HCT116 (cell line): ENCODE results near the gene GDNF. TPM values are rescaled to one million over a fixed set of nuclear protein-coding genes. Genes with fewer than 3 reads are reported as not detected.

ENCODE experiments used
- ATAC-seq: fragments of 200-7000 bp; cut with Tn5 transposase; 2 replicates; pipeline ENCODE4 v1.9.1; 2020; ENCODE audit warnings: mild to moderate bottlenecking, moderate library complexity
- BruUV-seq: library from RNA; stranded (reverse); fragments of 400-500 nt; replicated peaks from 2 replicates; lab custom pipeline; 2021; lab: Mats Ljungman, UMichigan
- CTCF ChIA-PET: fragments of 300-600 bp; sonication (Branson Sonifier 250); formaldehyde crosslinking; loops from one replicate; lab custom pipeline; 2021; ENCODE audit warnings: antibody characterized with exemption; lab: Charles Lee
- POLR2A ChIA-PET: fragments of 300-600, 350-600 bp; sonication (Branson Sonifier 250); formaldehyde crosslinking; loops from one replicate; lab custom pipeline; 2021; ENCODE audit warnings: antibody characterized with exemption; lab: Charles Lee
- RAD21 ChIA-PET, 2 experiments: fragments of 300-600 bp; sonication (Branson Sonifier 250); formaldehyde crosslinking; loops; one replicate each; lab custom pipeline; 2023; ENCODE audit warnings: low total read pairs in 2 of 2; ENCODE audit not compliant: uncharacterized antibody in 2 of 2, unreplicated experiment in 2 of 2, low non-redundant PET in 1 of 2; lab: Charles Lee
- DNase-seq: peaks from one replicate; pipeline ENCODE4 v3.0.0-alpha.2; 2010; ENCODE audit warnings: low read depth, low spot score
- H2AFZ ChIP-seq: fragments of 200-600 bp; shearing (Covaris generic), sonication (generic); 2 replicates; pipeline ENCODE4 v1.6.1; 2017; ENCODE audit warnings: low read depth, mixed run types, mixed read lengths, antibody characterized with exemption, low read length; ENCODE audit not compliant: poor library complexity, severe bottlenecking
- H3K27ac ChIP-seq: 2 replicates; pipeline ENCODE4 v1.5.1; 2012; ENCODE audit warnings: low read depth, low read length
- H3K27me3 ChIP-seq: fragments of 200-600 bp; sonication (generic); 2 replicates; pipeline ENCODE4 v1.6.1; 2016; ENCODE audit warnings: mixed run types, low read length, mixed read lengths; ENCODE audit not compliant: insufficient read depth
- H3K36me3 ChIP-seq, 2 experiments: fragments of 200-500 bp in 1 of 2; fragments of 200-600 bp in 1 of 2; sonication (Bioruptor generic) in 1 of 2; sonication (generic) in 1 of 2; 2 replicates each; pipeline versions ENCODE4 v1.5.1 to v1.6.1; 2014 to 2016; ENCODE audit warnings: low read length in 2 of 2, inconsistent platforms in 1 of 2, mixed read lengths in 1 of 2, mixed run types in 1 of 2; ENCODE audit not compliant: insufficient read depth in 2 of 2, control insufficient read depth in 1 of 2
- H3K4me1 ChIP-seq, 2 experiments: fragments of 200-600 bp in 1 of 2; sonication (generic) in 1 of 2; 2 replicates each; pipeline versions ENCODE4 v1.5.1 to v1.6.1; 2012 to 2017; ENCODE audit warnings: low read length in 2 of 2, inconsistent platforms in 1 of 2, mild to moderate bottlenecking in 1 of 2, mixed read lengths in 1 of 2, mixed run types in 1 of 2, moderate library complexity in 1 of 2; ENCODE audit not compliant: insufficient read depth in 2 of 2, control insufficient read depth in 1 of 2
- H3K4me2 ChIP-seq: fragments of 200-600 bp; sonication (generic); 2 replicates; pipeline ENCODE4 v1.6.1; 2017; ENCODE audit warnings: mixed run types, low read length, mixed read lengths
- H3K4me3 ChIP-seq, 2 experiments: fragments of 200-600 bp in 1 of 2; sonication (generic) in 1 of 2; replicated peaks in 1 of 2; 2 replicates each; pipeline ENCODE4 v1.5.1; 2011 to 2016; ENCODE audit warnings: low read length in 2 of 2, control low read depth in 1 of 2, low read depth in 1 of 2, mild to moderate bottlenecking in 1 of 2, mixed read lengths in 1 of 2, mixed run types in 1 of 2
- H3K79me2 ChIP-seq: fragments of 200-600 bp; sonication (generic); 2 replicates; pipeline ENCODE4 v1.6.1; 2017; ENCODE audit warnings: mild to moderate bottlenecking, mixed run types, low read length, moderate library complexity, mixed read lengths; ENCODE audit not compliant: insufficient read depth
- H3K9ac ChIP-seq: fragments of 200-600 bp; sonication (generic); 2 replicates; pipeline ENCODE4 v1.6.1; 2016; ENCODE audit warnings: low read length, mixed read lengths
- H3K9me2 ChIP-seq: fragments of 200-600 bp; sonication (generic), shearing (Covaris generic); 2 replicates; pipeline ENCODE4 v1.6.1; 2017; ENCODE audit warnings: mixed run types, mild to moderate bottlenecking, moderate library complexity; ENCODE audit not compliant: insufficient read depth
- H3K9me3 ChIP-seq, 2 experiments: fragments of 200-500 bp in 1 of 2; fragments of 200-600 bp in 1 of 2; sonication (Bioruptor generic) in 1 of 2; sonication (generic) in 1 of 2; 2 replicates each; pipeline ENCODE4 v1.6.1; 2014 to 2017; ENCODE audit warnings: low read length in 2 of 2, mixed read lengths in 2 of 2, inconsistent platforms in 1 of 2, low read depth in 1 of 2, mild to moderate bottlenecking in 1 of 2, mixed run types in 1 of 2, moderate library complexity in 1 of 2; ENCODE audit not compliant: control insufficient read depth in 1 of 2, insufficient read depth in 1 of 2
- H4K20me1 ChIP-seq: fragments of 200-600 bp; sonication (generic), shearing (Covaris generic); 2 replicates; pipeline ENCODE4 v1.6.1; 2017; ENCODE audit warnings: mixed run types, mild to moderate bottlenecking, moderate library complexity; ENCODE audit not compliant: insufficient read depth
- CBX3 ChIP-seq: IDR thresholded peaks from 2 replicates; pipeline ENCODE4 v1.6.1; 2012; ENCODE audit warnings: low read depth
- CEBPB ChIP-seq: IDR thresholded peaks from 2 replicates; pipeline ENCODE4 v1.6.1; 2012; ENCODE audit warnings: low read depth
- CTCF ChIP-seq, 3 experiments: fragments of 200-600 bp in 1 of 3; sonication (generic) in 1 of 3; IDR thresholded peaks in 2 of 3; conservative IDR thresholded peaks in 1 of 3; 2 replicates each; pipeline ENCODE4 v1.5.1; 2012 to 2017; ENCODE audit warnings: low read depth in 2 of 3, low read length in 2 of 3, antibody characterized with exemption in 1 of 3, borderline replicate concordance in 1 of 3, control low read depth in 1 of 3, mild to moderate bottlenecking in 1 of 3, mixed read lengths in 1 of 3, mixed run types in 1 of 3, moderate library complexity in 1 of 3; ENCODE audit not compliant: insufficient read depth in 1 of 3
- ELF1 ChIP-seq: IDR thresholded peaks from 2 replicates; pipeline ENCODE4 v1.6.1; 2012; ENCODE audit warnings: low read depth, borderline replicate concordance
- EZH2 ChIP-seq: fragments of 200-600 bp; sonication (generic); IDR thresholded peaks from 2 replicates; pipeline ENCODE4 v1.6.1; 2017; ENCODE audit warnings: antibody characterized with exemption, mixed run types
- EZH2phosphoT487 ChIP-seq: fragments of 200-600 bp; IDR thresholded peaks from 2 replicates; pipeline ENCODE4 v1.6.1; 2018; ENCODE audit warnings: antibody characterized with exemption, borderline replicate concordance
- FOSL1 ChIP-seq: IDR thresholded peaks from 2 replicates; pipeline ENCODE4 v1.6.1; 2012; ENCODE audit warnings: low read depth
- JUND ChIP-seq: IDR thresholded peaks from 2 replicates; pipeline ENCODE4 v1.6.1; 2012
- MAX ChIP-seq: IDR thresholded peaks from 2 replicates; pipeline ENCODE4 v1.6.1; 2012
- POLR2A ChIP-seq: IDR thresholded peaks from 2 replicates; pipeline ENCODE4 v1.7.0; 2011; ENCODE audit warnings: borderline replicate concordance; ENCODE audit not compliant: insufficient read depth, insufficient read length; ENCODE audit errors: extremely low read depth
- POLR2AphosphoS5 ChIP-seq: IDR thresholded peaks from 2 replicates; pipeline ENCODE4 v1.6.1; 2011; ENCODE audit warnings: mild to moderate bottlenecking, low read depth, low read length, moderate library complexity
- RAD21 ChIP-seq: IDR thresholded peaks from 2 replicates; pipeline ENCODE4 v1.6.1; 2012; ENCODE audit warnings: low read depth, mild to moderate bottlenecking
- SP1 ChIP-seq: IDR thresholded peaks from 2 replicates; pipeline ENCODE4 v1.6.1; 2012; ENCODE audit warnings: low read depth
- SRF ChIP-seq: IDR thresholded peaks from 2 replicates; pipeline ENCODE4 v1.6.1; 2012; ENCODE audit warnings: low read depth
- TCF7L2 ChIP-seq: IDR thresholded peaks from 2 replicates; pipeline ENCODE4 v1.7.0; 2011; ENCODE audit warnings: borderline replicate concordance, inconsistent platforms; ENCODE audit not compliant: insufficient read depth, insufficient read length; ENCODE audit errors: extremely low read depth
- YY1 ChIP-seq: IDR thresholded peaks from 2 replicates; pipeline ENCODE4 v1.6.1; 2011; ENCODE audit warnings: low read length, low read depth, moderate library complexity, mild to moderate bottlenecking; ENCODE audit not compliant: insufficient replicate concordance; ENCODE audit errors: extremely low read depth
- ZBTB33 ChIP-seq: IDR thresholded peaks from 2 replicates; pipeline ENCODE4 v1.6.1; 2011; ENCODE audit warnings: mild to moderate bottlenecking, low read length, moderate library complexity; ENCODE audit not compliant: insufficient replicate concordance; ENCODE audit errors: extremely low read depth
- ZFX ChIP-seq: fragments of 450-650 bp; IDR thresholded peaks from 2 replicates; pipeline ENCODE4 v1.6.1; 2017
- ZNF274 ChIP-seq: fragments of 200-500 bp; sonication (Bioruptor generic); IDR thresholded peaks from 2 replicates; pipeline ENCODE4 v1.6.1; 2014; ENCODE audit warnings: mild to moderate bottlenecking, low read depth, low read length, inconsistent platforms
- intact Hi-C: fragments of 100-400 bp; cut with micrococcal nuclease; formaldehyde crosslinking; loops from 2 replicates; pipeline ENCODE4 v1.10.0; 2022
- total RNA-seq: library from RNA; stranded (reverse); gene quantifications from one replicate; pipeline ENCODE4 v1.2.1, GENCODE V29; 2021; ENCODE audit not compliant: unreplicated experiment
- TF ChIP-seq, protein P1 (sequence below): IDR thresholded peaks from 2 replicates; pipeline ENCODE4 v1.6.1; 2012; ENCODE audit warnings: low read depth

Gene GDNF
- total RNA-seq, 1 experiment from 2014 or later = not detected

GRCh38 chr5:37769108-37769507 is 70.7 kb downstream of the GDNF start:
- H3K79me2 ChIP-seq = no peaks in the 10 kb centered on the region
- no peak for ATAC-seq
- no TSS peak for BruUV-seq
- no peaks in the 10 kb centered on the region; a peak in 1 of 4 replicates for H3K4me1 ChIP-seq
- H3K9ac ChIP-seq = no peak overlapping the region
- ChIA-PET RAD21 (no interaction called here), CTCF (no interaction called here)
- no peak overlapping the region for H3K4me2 ChIP-seq
- H3K9me2 ChIP-seq = no peaks in the 10 kb centered on the region
- no peaks in the 10 kb centered on the region for H3K27me3 ChIP-seq
- no peaks in the 10 kb centered on the region for H3K36me3 ChIP-seq
- TF ChIP-seq, protein P1, sequence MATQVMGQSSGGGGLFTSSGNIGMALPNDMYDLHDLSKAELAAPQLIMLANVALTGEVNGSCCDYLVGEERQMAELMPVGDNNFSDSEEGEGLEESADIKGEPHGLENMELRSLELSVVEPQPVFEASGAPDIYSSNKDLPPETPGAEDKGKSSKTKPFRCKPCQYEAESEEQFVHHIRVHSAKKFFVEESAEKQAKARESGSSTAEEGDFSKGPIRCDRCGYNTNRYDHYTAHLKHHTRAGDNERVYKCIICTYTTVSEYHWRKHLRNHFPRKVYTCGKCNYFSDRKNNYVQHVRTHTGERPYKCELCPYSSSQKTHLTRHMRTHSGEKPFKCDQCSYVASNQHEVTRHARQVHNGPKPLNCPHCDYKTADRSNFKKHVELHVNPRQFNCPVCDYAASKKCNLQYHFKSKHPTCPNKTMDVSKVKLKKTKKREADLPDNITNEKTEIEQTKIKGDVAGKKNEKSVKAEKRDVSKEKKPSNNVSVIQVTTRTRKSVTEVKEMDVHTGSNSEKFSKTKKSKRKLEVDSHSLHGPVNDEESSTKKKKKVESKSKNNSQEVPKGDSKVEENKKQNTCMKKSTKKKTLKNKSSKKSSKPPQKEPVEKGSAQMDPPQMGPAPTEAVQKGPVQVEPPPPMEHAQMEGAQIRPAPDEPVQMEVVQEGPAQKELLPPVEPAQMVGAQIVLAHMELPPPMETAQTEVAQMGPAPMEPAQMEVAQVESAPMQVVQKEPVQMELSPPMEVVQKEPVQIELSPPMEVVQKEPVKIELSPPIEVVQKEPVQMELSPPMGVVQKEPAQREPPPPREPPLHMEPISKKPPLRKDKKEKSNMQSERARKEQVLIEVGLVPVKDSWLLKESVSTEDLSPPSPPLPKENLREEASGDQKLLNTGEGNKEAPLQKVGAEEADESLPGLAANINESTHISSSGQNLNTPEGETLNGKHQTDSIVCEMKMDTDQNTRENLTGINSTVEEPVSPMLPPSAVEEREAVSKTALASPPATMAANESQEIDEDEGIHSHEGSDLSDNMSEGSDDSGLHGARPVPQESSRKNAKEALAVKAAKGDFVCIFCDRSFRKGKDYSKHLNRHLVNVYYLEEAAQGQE = no peak
- TF ChIP-seq YY1 (no peak), MAX (no peak), RAD21 (no peak), EZH2phosphoT487 (no peak), FOSL1 (no peak), EZH2 (no peak), SRF (no peak), ELF1 (no peak), ZNF274 (no peak), SP1 (no peak), CTCF (IDR thresholded peaks at IDR 0.05 in 2 of 3, conservative IDR thresholded peaks at IDR 0.05 in 1 of 3; ENCODE audit: borderline replicate concordance in 1 of 3, insufficient read depth in 1 of 3, low read depth in 2 of 3, low read length in 2 of 3) (no peak), TCF7L2 (no peak), POLR2A (no peak), CBX3 (no peak), JUND (no peak), POLR2AphosphoS5 (no peak), ZFX (no peak), CEBPB (no peak), ZBTB33 (no peak)
- TF ChIP-seq, all 23 proteins: peak for 0
- H3K9me3 ChIP-seq = peaks cover 0 to 5% of the 10 kb centered on the region in 2 experiments; a peak in 2 of 4 replicates
- H3K27ac ChIP-seq = no peak overlapping the region
- intact Hi-C loops = no loop called here
- H4K20me1 ChIP-seq = no peaks in the 10 kb centered on the region
- H2AFZ ChIP-seq = no peak overlapping the region
- POLR2A ChIA-PET = no interaction called here
- H3K4me3 ChIP-seq = no peak overlapping the region
- no peak for DNase-seq
